Left ventricle myocardium inferior (tissue), 1 donor: ENCODE data around the gene DTNA. TPM values are rescaled to one million over a fixed set of nuclear protein-coding genes. Genes with fewer than 3 reads are reported as not detected.
A peak's percentile ranks its signal among the peaks of the same experiment; 100 is the strongest.

Experiments used
- DNase-seq: peaks from one replicate; pipeline ENCODE4 v3.0.0-alpha.2; 2020
- H3K27ac ChIP-seq: fragments of 200-600 bp; replicated peaks from 2 replicates; pipeline ENCODE4 v1.8.0; 2021
- H3K27me3 ChIP-seq: fragments of 200-600 bp; 2 replicates; pipeline ENCODE4 v1.8.0; 2021; ENCODE audit warnings: low read depth
- H3K36me3 ChIP-seq: fragments of 200-600 bp; 2 replicates; pipeline ENCODE4 v1.8.0; 2021
- H3K4me1 ChIP-seq: fragments of 200-600 bp; 2 replicates; pipeline ENCODE4 v1.8.0; 2021
- H3K4me3 ChIP-seq: fragments of 200-600 bp; 2 replicates; pipeline ENCODE4 v1.8.0; 2021; ENCODE audit warnings: mild to moderate bottlenecking, moderate library complexity
- H3K9me3 ChIP-seq: fragments of 200-600 bp; replicated peaks from 2 replicates; pipeline ENCODE4 v1.8.0; 2021
- CTCF ChIP-seq: fragments of 200-600 bp; IDR thresholded peaks from 2 replicates; pipeline ENCODE4 v1.8.0; 2021; ENCODE audit warnings: antibody characterized with exemption, mild to moderate bottlenecking, borderline replicate concordance
- intact Hi-C: fragments of 100-400 bp; cut with micrococcal nuclease; formaldehyde crosslinking; loops from one replicate; pipeline ENCODE4 v1.11.0; 2022
- total RNA-seq: library from RNA; stranded (reverse); fragmentation: NEBNext Ultra II Directional; extraction: Animal tissue kit (Norgen Biotek cat#: 25700); gene quantifications from one replicate; pipeline ENCODE4 v1.2.1, GENCODE V29; 2021
- donor health status: DM: no; HTN: yes; CAD: no; lungs with severe emphysema.

The DTNA gene
- total RNA-seq, 1 donor from 2014 or later, result 167 TPM

DNA sequence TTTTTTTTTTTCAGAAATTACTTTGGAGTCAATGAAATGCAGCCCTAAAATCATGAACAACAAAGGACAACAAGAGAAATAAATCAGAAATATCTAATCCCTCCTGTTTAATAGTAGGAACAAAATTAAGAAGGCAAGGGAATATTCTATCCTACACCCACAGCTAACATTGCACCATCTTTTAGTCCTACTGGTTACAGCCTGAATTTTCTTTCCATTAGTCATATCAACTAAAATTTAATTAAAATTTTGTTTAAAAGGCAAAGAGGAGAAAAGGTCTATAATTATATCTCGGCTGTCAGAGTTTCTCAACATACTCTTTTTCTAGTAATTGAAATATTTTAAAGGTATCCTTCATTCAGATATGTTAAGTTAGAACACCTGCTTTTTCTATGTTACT, 61.9 kb downstream of the DTNA start:
- Histone ChIP-seq H3K27ac (peak overlapping the region; percentile 63), H3K4me1 (peaks cover 32% of the 10 kb centered on the region), H3K4me3 (no peak overlapping the region), H3K9me3 (no peaks in the 10 kb centered on the region), H3K27me3 (no peaks in the 10 kb centered on the region), H3K36me3 (peaks cover 6% of the 10 kb centered on the region)
- intact Hi-C loops, result no loop called here
- no peak for DNase-seq
- TF ChIP-seq CTCF, result no peak

- no peak for DNase-seq
Observed at GRCh38 chr18:34772887-34773286, 62.8 kb downstream of the DTNA start.

GRCh38 chr18:34773378-34773777, 63.3 kb downstream of the DTNA start:
- no peak for DNase-seq
- Histone ChIP-seq H3K9me3 (no peaks in the 10 kb centered on the region), H3K4me1 (peaks cover 32% of the 10 kb centered on the region), H3K4me3 (no peak overlapping the region), H3K27ac (peak overlapping the region; percentile 63), H3K27me3 (no peaks in the 10 kb centered on the region), H3K36me3 (peaks cover 1% of the 10 kb centered on the region)
- TF ChIP-seq CTCF, result no peak
- intact Hi-C loops, result no loop called here

More at GRCh38 chr18:34772887-34773286, 62.8 kb downstream of the DTNA start:
- intact Hi-C loops, result no loop called here
- H3K27ac ChIP-seq, result peak overlapping the region; percentile 63
- H3K4me3 ChIP-seq, result no peak overlapping the region
- H3K4me1 ChIP-seq, result peaks cover 32% of the 10 kb centered on the region
- no peak for TF ChIP-seq CTCF
- H3K27me3 ChIP-seq, result no peaks in the 10 kb centered on the region
- no peaks in the 10 kb centered on the region for H3K9me3 ChIP-seq
- H3K36me3 ChIP-seq, result peaks cover 6% of the 10 kb centered on the region

DNA sequence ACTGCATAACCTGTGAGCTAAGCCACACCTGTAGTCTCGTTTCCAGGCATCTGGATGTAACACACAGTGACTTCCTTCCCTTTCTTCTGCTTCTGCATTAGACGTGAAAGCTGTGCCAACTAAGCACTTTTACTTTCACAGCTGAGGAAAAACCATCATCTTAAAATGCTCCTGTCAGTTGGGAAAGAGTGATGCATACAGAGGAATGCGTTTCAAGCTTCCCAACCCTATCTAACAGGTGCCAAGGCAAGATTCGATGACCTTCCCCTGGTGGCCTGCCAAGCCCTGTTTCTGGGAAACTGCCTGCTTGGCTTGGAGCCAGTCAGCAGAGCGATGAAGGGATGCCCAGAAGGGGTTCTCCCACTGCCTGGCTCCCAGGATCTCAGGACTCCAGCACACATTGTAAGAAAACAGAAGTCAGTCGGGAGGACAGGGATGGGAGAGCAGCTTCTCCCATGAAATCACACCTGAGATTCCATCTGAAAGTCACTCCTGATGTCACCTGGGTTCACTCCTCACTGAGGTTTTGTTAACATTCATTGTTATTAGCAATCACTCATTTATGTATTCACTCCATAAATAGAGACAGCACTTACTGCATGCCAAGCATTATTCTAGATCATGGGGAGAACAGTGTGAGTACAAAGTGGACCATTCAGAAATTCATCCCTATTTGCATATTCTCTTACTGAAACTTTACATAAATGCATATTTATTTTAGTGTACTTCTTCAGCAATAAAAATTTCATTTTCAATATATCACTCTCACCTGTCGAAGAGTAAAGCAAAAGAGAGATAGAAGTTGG, 64.1 kb downstream of the DTNA start:
- H3K27me3 ChIP-seq, result no peaks in the 10 kb centered on the region
- no peaks in the 10 kb centered on the region for H3K36me3 ChIP-seq
- intact Hi-C loops, result no loop called here
- TF ChIP-seq CTCF, result no peak
- peaks cover 32% of the 10 kb centered on the region for H3K4me1 ChIP-seq
- no peaks in the 10 kb centered on the region for H3K9me3 ChIP-seq
- H3K4me3 ChIP-seq, result no peak overlapping the region
- DNase-seq, result peak; percentile 53
- H3K27ac ChIP-seq, result peak overlapping the region; percentile 63

DNA sequence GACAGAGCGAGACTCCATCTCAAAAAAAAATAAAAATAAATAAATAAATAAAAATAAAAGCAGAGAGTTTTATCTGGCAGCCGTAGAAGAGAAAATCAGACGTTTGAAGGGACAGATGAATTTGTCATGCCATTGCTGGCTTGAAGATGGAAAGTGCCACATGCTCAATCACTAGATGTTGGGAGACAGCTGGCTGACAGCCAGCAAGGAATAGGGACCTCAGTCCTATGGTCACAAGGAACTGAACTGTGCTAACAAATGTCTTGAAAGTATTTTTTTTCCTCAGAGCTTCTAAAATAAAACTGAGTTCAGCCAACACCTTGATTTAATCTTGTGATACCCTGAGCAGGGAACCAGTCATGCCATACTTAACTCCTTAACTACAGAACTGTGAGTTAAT, 65.4 kb downstream of the DTNA start:
- DNase-seq, result no peak
- intact Hi-C loops, result no loop called here
- H3K27ac ChIP-seq, result no peak overlapping the region

More for the DNA sequence above, 65.4 kb downstream of the DTNA start:
- no peaks in the 10 kb centered on the region for H3K9me3 ChIP-seq
- H3K36me3 ChIP-seq, result no peaks in the 10 kb centered on the region
- H3K4me3 ChIP-seq, result no peak overlapping the region
- peaks cover 36% of the 10 kb centered on the region for H3K4me1 ChIP-seq
- H3K27me3 ChIP-seq, result no peaks in the 10 kb centered on the region
- TF ChIP-seq CTCF, result no peak
